Astrocyte (in vitro differentiated cells and primary cell): ENCODE data around the gene GDF11. TPM values are rescaled to one million over a fixed set of nuclear protein-coding genes. Genes with fewer than 3 reads are reported as not detected.

Experiments used
- DNase-seq: peaks from one replicate; pipeline ENCODE4 v3.0.0-alpha.2; 2010; ENCODE audit warnings: low read depth
- FAIRE-seq: peaks from 2 replicates; lab custom pipeline; 2011; peaks lifted over from hg19 to GRCh38; lab: Jason Lieb, UNC
- H2AFZ ChIP-seq: 2 replicates; pipeline ENCODE4 v1.6.0; 2012; ENCODE audit warnings: low read depth, low read length, inconsistent platforms
- H3K27ac ChIP-seq: 2 replicates; pipeline ENCODE4 v1.5.1; 2011; ENCODE audit warnings: low read depth, low read length, inconsistent platforms
- H3K27me3 ChIP-seq: 2 replicates; pipeline ENCODE4 v1.6.0; 2011; ENCODE audit warnings: low read length, inconsistent platforms; ENCODE audit not compliant: insufficient read depth
- H3K36me3 ChIP-seq: 2 replicates; pipeline ENCODE4 v1.5.1; 2011; ENCODE audit warnings: low read length, inconsistent platforms; ENCODE audit not compliant: insufficient read depth
- H3K4me1 ChIP-seq: 2 replicates; pipeline ENCODE4 v1.5.1; 2011; ENCODE audit warnings: low read length, inconsistent platforms; ENCODE audit not compliant: insufficient read depth
- H3K4me2 ChIP-seq: 2 replicates; pipeline ENCODE4 v1.6.0; 2012; ENCODE audit warnings: low read length, inconsistent platforms
- H3K4me3 ChIP-seq: 2 replicates; pipeline ENCODE4 v1.5.1; 2011; ENCODE audit warnings: low read depth, mild to moderate bottlenecking, low read length, inconsistent platforms; ENCODE audit not compliant: insufficient read depth
- H3K79me2 ChIP-seq: 2 replicates; pipeline ENCODE4 v1.6.0; 2012; ENCODE audit warnings: mild to moderate bottlenecking, low read length, inconsistent platforms; ENCODE audit not compliant: insufficient read depth
- H3K9ac ChIP-seq: 2 replicates; pipeline ENCODE4 v1.6.0; 2012; ENCODE audit warnings: mild to moderate bottlenecking, low read length, inconsistent platforms
- H3K9me3 ChIP-seq: 2 replicates; pipeline ENCODE4 v1.5.1; 2012; ENCODE audit warnings: low read depth, mild to moderate bottlenecking, low read length, inconsistent platforms; ENCODE audit not compliant: insufficient read depth
- H4K20me1 ChIP-seq: 2 replicates; pipeline ENCODE4 v1.6.0; 2012; ENCODE audit warnings: low read length, inconsistent platforms; ENCODE audit not compliant: insufficient read depth
- H3K27ac Mint-ChIP-seq: one replicate; pipeline ENCODE4 v1.8.0; 2021; ENCODE audit warnings: mild to moderate bottlenecking, mixed read lengths; ENCODE audit not compliant: unreplicated experiment
- H3K27me3 Mint-ChIP-seq: one replicate; pipeline ENCODE4 v1.8.0; 2021; ENCODE audit warnings: low read depth, mixed read lengths; ENCODE audit not compliant: unreplicated experiment
- H3K36me3 Mint-ChIP-seq: one replicate; pipeline ENCODE4 v1.8.0; 2021; ENCODE audit warnings: low read depth, mixed read lengths; ENCODE audit not compliant: unreplicated experiment
- H3K4me1 Mint-ChIP-seq: one replicate; pipeline ENCODE4 v1.8.0; 2021; ENCODE audit warnings: low read depth, mixed read lengths; ENCODE audit not compliant: unreplicated experiment
- H3K4me3 Mint-ChIP-seq: one replicate; pipeline ENCODE4 v1.8.0; 2021; ENCODE audit warnings: mild to moderate bottlenecking, moderate library complexity, mixed read lengths; ENCODE audit not compliant: unreplicated experiment
- H3K9me3 Mint-ChIP-seq: one replicate; pipeline ENCODE4 v1.8.0; 2021; ENCODE audit warnings: mild to moderate bottlenecking, mixed read lengths; ENCODE audit not compliant: unreplicated experiment
- CTCF ChIP-seq: IDR thresholded peaks from 2 replicates; pipeline ENCODE4 v1.5.1; 2011; ENCODE audit warnings: low read depth, mild to moderate bottlenecking, inconsistent platforms, low read length, moderate library complexity; ENCODE audit not compliant: insufficient read depth
- EZH2 ChIP-seq: IDR thresholded peaks from 2 replicates; pipeline ENCODE4 v1.6.1; 2012; ENCODE audit warnings: mild to moderate bottlenecking, low read length, inconsistent platforms; ENCODE audit not compliant: insufficient read depth
- total RNA-seq: library from RNA; stranded (reverse); gene quantifications from 2 replicates; pipeline ENCODE4 v1.2.1, GENCODE V29; 2021

Gene GDF11
- total RNA-seq, 1 donor from 2014 or later: 28.9 TPM

- H3K36me3 ChIP-seq: no peaks in the 10 kb centered on the region
- H3K4me3 ChIP-seq: peak overlapping the region; percentile 55
- peak overlapping the region; percentile 46 for H2AFZ ChIP-seq
These were observed 816 bp upstream of the GDF11 start for GRCh38 chr12:55741931-55742680.

GRCh38 chr12:55743406-55744339 is 751 bp downstream of the GDF11 start:
- DNase-seq (peak; percentile 47), FAIRE-seq (no peak)
- H3K9me3 ChIP-seq: no peaks in the 10 kb centered on the region
- no peaks in the 10 kb centered on the region for H3K36me3 ChIP-seq
- H3K27ac Mint-ChIP-seq: peak overlapping the region; percentile 81
- H4K20me1 ChIP-seq: peaks cover 39% of the 10 kb centered on the region
- peaks cover 14% of the 10 kb centered on the region for H3K4me1 ChIP-seq
- no peaks in the 10 kb centered on the region for H3K27me3 Mint-ChIP-seq
- peak overlapping the region; percentile 70 for H2AFZ ChIP-seq
- H3K9ac ChIP-seq: peak overlapping the region; percentile 75
- TF ChIP-seq CTCF (no peak), EZH2 (no peak)
- peak overlapping the region; percentile 76 for H3K4me3 ChIP-seq
- H3K4me1 Mint-ChIP-seq: peaks cover 19% of the 10 kb centered on the region
- H3K79me2 ChIP-seq: peaks cover 10% of the 10 kb centered on the region
- H3K4me2 ChIP-seq: peak overlapping the region; percentile 100
- no peaks in the 10 kb centered on the region for H3K27me3 ChIP-seq
- H3K9me3 Mint-ChIP-seq: no peaks in the 10 kb centered on the region
- peak overlapping the region; percentile 94 for H3K4me3 Mint-ChIP-seq
- H3K27ac ChIP-seq: peak overlapping the region; percentile 18
- peaks cover 4% of the 10 kb centered on the region for H3K36me3 Mint-ChIP-seq

More at GRCh38 chr12:55741931-55742680, 816 bp upstream of the GDF11 start:
- TF ChIP-seq CTCF (no peak), EZH2 (no peak)
- Histone ChIP-seq H3K27ac (peak overlapping the region; percentile 27), H3K9ac (peak overlapping the region; percentile 85), H3K27me3 (no peaks in the 10 kb centered on the region), H3K9me3 (no peaks in the 10 kb centered on the region), H3K79me2 (peaks cover 10% of the 10 kb centered on the region), H4K20me1 (peaks cover 27% of the 10 kb centered on the region), H3K4me2 (peak overlapping the region; percentile 98), H3K4me1 (peaks cover 25% of the 10 kb centered on the region)
- DNase-seq: no peak
- peak overlapping the region; percentile 77 for H3K27ac Mint-ChIP-seq
- peak overlapping the region; percentile 84 for H3K4me3 Mint-ChIP-seq
- H3K27me3 Mint-ChIP-seq: no peaks in the 10 kb centered on the region
- H3K36me3 Mint-ChIP-seq: no peaks in the 10 kb centered on the region
- H3K4me1 Mint-ChIP-seq: peaks cover 30% of the 10 kb centered on the region
- no peak for FAIRE-seq
- H3K9me3 Mint-ChIP-seq: no peaks in the 10 kb centered on the region
